GM21619 (cell line): ENCODE results near the gene GPR137.

Experiments
- ATAC-seq: cut with Tn5 transposase; IDR thresholded peaks from one replicate; pipeline ENCODE4 v1.9.1; 2021; ENCODE audit not compliant: unreplicated experiment

GPR137 gene

GRCh38 chr11:64263021-64263946 lies 22.4 kb upstream of the GPR137 start:
- no peak for ATAC-seq

GRCh38 chr11:64263947-64264317 lies 21.7 kb upstream of the GPR137 start:
- no peak for ATAC-seq

DNA sequence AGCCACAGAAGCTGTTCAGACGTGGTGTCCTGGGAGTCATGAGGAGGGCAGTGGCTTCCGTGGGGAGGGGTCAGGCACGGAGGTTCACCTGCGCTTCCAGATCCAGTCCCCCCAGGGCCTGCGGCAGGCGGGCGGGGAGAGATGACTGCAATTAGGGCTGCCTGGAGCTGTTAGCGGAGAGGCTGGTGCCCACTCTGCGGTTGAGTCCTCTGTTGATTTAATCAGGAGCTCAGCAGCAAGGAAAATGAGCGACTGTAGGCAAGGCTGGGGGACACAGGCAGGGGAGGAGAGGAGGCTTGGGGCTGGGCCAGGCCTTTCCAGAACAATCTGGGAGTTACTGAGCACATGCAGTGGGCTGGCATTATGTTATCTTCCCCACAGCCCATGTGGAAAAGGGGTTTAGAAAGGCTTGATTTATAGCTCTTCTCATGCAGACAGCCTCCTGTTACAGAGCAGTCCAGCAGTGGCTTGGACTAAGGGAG lies 21.2 kb upstream of the GPR137 start:
- no peak for ATAC-seq

DNA sequence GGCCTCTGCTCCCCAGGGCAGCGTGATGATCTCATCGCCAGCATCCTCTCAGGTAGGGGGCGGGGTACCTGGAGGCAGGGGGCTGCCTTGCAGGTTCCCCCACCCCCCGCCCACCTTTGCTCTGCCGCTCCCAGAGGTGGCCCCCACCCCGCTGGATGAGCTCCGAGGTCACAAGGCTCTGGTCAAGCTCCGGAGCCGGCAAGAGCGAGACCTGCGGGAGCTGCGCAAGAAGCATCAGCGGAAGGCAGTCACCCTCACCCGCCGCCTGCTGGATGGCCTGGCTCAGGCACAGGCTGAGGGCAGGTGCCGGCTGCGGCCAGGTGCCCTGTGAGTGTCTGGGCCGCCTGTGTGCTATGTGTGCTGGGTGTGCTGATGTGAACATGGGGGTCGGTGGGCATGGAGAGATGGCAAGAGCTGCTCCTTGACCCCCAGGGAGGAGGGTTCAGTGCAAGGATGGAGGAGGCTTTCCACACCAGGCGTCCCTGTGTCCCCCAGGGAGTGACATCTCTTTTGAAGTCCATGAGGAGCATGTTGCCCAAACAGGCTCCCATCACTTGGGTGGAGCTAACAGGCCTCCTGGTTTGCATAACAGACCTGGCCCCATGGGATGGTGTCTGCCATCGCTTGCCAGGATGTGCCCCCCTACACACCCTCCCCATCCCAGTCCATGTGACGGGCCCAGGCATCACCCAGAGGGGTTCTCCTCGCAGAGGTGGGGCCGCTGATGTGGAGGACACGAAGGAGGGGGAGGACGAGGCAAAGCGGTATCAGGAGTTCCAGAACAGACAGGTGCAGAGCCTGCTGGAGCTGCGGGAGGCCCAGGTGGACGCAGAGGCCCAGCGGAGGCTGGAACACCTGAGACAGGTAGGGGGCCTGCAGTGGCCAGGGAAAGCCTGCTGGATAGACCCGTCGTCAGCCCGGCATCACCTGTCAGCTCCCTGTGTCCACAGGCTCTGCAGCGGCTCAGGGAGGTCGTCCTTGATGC lies 20.2 kb upstream of the GPR137 start:
- ATAC-seq = no peak

GRCh38 chr11:64266339-64266738 lies 19.3 kb upstream of the GPR137 start:
- ATAC-seq = no peak

DNA sequence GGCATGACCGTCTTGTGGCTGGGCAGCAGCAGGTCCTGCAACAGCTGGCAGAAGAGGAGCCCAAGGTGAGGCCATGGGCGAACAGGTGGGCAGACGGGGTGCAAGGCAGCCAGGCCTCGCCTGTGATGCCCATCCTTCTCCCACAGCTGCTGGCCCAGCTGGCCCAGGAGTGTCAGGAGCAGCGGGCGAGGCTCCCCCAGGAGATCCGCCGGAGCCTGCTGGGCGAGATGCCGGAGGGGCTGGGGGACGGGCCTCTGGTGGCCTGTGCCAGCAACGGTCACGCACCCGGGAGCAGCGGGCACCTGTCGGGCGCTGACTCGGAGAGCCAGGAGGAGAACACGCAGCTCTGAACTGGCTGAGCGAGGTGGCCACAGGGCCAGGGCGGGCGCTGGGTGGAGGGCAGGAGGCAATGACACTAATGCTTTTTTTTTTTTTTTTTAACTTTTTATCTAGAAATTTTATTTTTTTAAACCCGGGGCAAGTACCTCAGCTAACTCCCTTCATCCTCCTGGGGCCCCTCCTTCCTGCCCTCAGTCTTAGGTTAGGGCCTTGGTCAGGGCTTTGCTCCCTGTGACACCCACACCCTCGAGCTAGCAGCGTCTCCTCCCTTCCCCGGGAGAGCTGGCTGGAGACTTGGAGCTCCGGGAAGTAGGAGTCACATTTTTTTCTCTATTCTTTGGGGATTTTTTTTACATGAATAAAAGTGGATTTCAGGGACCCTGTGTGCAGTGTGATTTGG lies 18.3 kb upstream of the GPR137 start:
- ATAC-seq = no peak

DNA sequence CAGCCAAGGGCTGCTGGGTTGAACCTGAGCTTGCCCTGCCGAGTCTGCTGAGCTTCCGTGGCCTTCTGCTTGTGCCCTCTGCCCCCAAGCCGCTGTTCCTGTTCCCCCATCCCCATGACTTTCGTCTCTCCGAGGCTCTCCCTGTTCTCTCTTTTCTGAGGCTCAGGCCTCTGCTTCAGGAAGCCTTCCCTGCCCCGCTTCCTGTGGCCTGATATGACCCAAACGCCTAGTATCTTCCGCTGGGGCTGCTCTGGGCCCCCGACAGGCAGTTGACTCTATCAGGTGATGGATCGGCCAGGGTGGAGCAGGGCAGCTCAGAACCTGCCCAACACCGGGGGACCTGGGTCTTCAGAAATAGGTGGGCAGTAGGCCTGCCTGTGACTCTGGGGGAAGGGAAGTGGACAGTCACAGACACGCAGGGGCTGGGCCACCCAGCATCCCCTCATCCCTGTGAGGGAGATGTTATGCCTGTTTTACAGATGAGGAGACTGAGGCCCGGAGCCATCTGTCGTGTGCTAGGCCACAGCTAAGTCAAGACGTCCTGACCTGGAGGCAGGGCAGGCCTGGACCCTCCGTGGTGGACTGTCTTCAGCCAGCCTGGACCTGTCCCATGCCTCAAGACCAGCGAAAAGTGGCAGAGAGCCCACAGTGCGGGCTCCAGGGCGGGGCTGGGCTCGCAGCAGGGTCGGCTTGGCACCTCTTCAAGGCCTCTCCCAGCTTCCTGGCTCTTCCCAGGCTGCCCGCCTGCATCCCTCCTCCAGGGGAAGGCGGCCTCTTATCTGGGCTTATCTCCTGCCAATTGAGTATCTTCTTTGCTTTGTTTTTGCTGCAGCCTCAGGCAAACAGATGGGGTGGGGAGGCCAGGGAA lies 17.4 kb upstream of the GPR137 start:
- ATAC-seq = no peak

DNA sequence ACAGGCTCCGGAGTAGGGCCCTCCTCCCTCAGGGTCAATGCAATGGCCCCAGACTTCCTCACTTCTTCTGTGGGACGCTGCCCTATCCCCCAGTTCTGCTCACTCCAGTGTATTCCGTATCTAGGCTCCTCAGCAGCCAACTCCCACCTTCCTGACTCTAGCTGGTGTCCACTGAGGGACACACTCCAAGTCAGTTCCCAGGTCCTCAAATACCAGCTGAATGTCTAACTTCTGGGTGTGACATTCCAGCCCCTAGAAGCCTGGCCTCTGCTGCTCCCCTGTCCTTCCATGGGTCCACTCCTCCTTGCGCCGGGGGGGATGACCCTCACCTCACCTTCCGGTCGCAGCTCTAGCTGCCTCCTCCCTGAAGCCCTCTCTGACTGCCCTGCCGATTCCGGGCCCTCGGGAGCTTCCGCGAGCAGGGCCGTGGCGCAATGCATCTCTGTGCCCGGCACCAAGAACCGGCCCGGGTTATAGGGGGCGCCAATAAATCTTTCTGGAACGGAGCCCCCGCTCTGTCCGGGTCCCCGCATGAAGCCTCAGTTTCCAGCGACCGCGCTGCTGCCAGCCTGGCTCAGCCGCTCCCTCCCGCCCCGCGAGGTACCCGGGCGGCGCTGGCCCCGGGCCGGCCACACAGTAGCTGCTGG lies 16.6 kb upstream of the GPR137 start:
- peak; percentile 14 for ATAC-seq

DNA sequence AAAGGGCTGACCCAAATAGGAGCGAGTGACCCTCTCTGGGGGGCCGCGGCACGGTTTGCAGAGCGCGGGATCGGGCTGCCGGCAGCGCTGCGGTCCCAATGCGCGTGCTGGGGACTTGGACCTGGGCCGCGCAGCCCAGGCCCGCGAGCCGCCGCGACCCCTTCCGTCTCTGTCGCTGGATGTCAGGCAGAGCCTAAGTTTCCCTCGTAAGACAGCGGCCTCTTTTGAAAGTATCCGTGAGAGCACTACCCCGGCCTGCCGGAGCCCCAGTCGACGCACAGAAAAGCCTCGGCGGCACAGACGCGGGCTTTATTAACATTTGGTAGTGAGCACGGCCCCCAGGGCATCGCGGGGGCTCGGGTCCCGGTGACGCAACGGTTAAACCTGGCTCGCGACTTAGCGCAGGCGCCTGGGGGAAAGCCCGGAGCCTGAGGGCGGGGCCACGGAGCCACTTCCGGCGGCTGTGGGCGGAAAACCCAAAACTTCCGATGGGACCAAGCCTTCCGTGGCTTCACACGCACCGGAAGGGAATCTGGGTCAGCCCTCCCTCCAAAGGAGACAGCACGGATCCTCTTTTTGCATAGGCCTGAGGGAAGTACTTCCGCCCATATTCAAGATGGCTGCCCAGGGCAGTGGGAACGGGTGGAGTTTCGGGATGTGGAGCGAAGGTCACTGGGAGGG lies 16.0 kb upstream of the GPR137 start:
- ATAC-seq = peak; percentile 60

GRCh38 chr11:64275031-64275800 lies 10.4 kb upstream of the GPR137 start:
- ATAC-seq = no peak

GRCh38 chr11:64275841-64276240 lies 9.8 kb upstream of the GPR137 start:
- ATAC-seq = no peak

GRCh38 chr11:64276653-64277431 lies 8.8 kb upstream of the GPR137 start:
- no peak for ATAC-seq

GRCh38 chr11:64278576-64279190 lies 7.0 kb upstream of the GPR137 start:
- ATAC-seq = no peak

- no peak for ATAC-seq
Observed at GRCh38 chr11:64281957-64282770, 3.5 kb upstream of the GPR137 start.

DNA sequence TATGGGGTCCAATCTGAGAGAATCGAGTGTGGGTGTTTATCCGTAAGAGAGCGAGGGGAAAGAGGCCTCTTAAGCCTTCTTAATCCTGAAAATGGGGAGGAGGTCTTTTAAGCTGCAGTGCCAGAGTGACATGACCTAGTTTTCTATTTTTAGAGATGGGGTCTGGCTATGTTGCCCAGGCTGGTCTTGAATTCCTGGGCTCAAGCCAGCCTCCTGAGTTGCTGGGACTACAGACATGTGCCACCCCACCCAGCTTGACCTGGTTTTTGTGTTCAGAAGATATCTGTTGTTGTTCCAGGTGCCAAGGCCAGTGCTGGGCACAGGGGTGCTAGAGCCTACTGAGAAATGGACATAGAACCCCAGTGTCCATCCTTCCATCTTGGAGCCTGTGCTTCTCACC lies 2.6 kb upstream of the GPR137 start:
- no peak for ATAC-seq
